Measurements from ENCODE around the gene TNFRSF9. TPM values are rescaled to one million over a fixed set of nuclear protein-coding genes. Genes with fewer than 3 reads are reported as not detected.
"Not testable (repeated sequence)": the region's sequence is repeated elsewhere in the genome, so short reads cannot be mapped to it uniquely, and the experiment has no call there.

TNFRSF9 gene
- total RNA-seq, 3 donors from 2014 or later: 0.59 TPM; not detected in 2

DNA sequence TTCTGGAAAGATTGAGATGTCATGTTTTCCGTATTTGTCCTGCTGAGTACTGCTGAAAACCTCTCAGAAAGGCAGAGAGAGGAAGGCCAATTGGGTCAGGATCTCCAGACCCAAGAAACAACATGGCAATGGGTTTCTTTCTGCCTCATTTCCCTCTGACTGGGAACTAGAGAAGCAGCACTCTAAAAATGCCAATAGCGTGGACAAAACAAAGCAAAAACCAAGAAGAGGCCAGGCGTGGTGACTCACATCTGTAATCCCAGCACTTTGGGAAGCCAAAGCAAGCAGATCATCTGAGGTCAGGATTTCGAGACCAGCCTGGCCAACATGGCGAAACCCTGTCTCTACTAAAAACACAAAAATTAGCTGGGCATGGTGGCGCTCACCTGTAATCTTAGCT lies 18.3 kb downstream of the TNFRSF9 start:
- Histone ChIP-seq H3K27me3 (peaks cover 0 to 9% of the 10 kb centered on the region in 2 donors), H3K27ac (no peak overlapping the region), H3K4me1 (no peaks in the 10 kb centered on the region), H3K4me3 (no peak overlapping the region), H3K36me3 (no peaks in the 10 kb centered on the region), H3K9me3 (no peaks in the 10 kb centered on the region)
- TF ChIP-seq, protein P1, sequence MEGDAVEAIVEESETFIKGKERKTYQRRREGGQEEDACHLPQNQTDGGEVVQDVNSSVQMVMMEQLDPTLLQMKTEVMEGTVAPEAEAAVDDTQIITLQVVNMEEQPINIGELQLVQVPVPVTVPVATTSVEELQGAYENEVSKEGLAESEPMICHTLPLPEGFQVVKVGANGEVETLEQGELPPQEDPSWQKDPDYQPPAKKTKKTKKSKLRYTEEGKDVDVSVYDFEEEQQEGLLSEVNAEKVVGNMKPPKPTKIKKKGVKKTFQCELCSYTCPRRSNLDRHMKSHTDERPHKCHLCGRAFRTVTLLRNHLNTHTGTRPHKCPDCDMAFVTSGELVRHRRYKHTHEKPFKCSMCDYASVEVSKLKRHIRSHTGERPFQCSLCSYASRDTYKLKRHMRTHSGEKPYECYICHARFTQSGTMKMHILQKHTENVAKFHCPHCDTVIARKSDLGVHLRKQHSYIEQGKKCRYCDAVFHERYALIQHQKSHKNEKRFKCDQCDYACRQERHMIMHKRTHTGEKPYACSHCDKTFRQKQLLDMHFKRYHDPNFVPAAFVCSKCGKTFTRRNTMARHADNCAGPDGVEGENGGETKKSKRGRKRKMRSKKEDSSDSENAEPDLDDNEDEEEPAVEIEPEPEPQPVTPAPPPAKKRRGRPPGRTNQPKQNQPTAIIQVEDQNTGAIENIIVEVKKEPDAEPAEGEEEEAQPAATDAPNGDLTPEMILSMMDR (IDR thresholded peaks at IDR 0.05): no peak
- TF ChIP-seq POLR2AphosphoS5 (IDR thresholded peaks at IDR 0.05) (no peak), POLR2A (IDR thresholded peaks at IDR 0.05) (no peak)
- DNase-seq (ENCODE audit: low spot score in 2 of 2): no peak
- intact Hi-C loops (cut with DNase I; ENCODE audit: low total_unique reads): no loop called here

- Histone ChIP-seq H3K4me3 (no peak overlapping the region), H3K36me3 (no peaks in the 10 kb centered on the region), H3K27me3 (peaks cover 0 to 9% of the 10 kb centered on the region in 2 donors), H3K4me1 (no peaks in the 10 kb centered on the region), H3K27ac (no peak overlapping the region), H3K9me3 (no peaks in the 10 kb centered on the region)
- TF ChIP-seq, protein P1 (IDR thresholded peaks at IDR 0.05): no peak
- TF ChIP-seq POLR2A (IDR thresholded peaks at IDR 0.05): no peak
- no peak for TF ChIP-seq POLR2AphosphoS5 (IDR thresholded peaks at IDR 0.05)
- no peak for DNase-seq (ENCODE audit: low spot score in 2 of 2)
- intact Hi-C loops (cut with DNase I; ENCODE audit: low total_unique reads): no loop called here
Measured at GRCh38 chr1:7921796-7922195, 18.8 kb downstream of the TNFRSF9 start.

- DNase-seq (ENCODE audit: low spot score in 2 of 2): no peak
- no peak for TF ChIP-seq POLR2AphosphoS5 (IDR thresholded peaks at IDR 0.05)
- TF ChIP-seq, protein P1 (IDR thresholded peaks at IDR 0.05): no peak
- TF ChIP-seq POLR2A (IDR thresholded peaks at IDR 0.05): no peak
- no peaks in the 10 kb centered on the region for H3K9me3 ChIP-seq
- H3K36me3 ChIP-seq: no peaks in the 10 kb centered on the region
- no peaks in the 10 kb centered on the region for H3K27me3 ChIP-seq
- no peak overlapping the region for H3K27ac ChIP-seq
- H3K4me3 ChIP-seq: no peak overlapping the region
- intact Hi-C loops (cut with DNase I; ENCODE audit: low total_unique reads): no loop called here
- no peaks in the 10 kb centered on the region for H3K4me1 ChIP-seq
Measured at GRCh38 chr1:7919880-7920279, 20.8 kb downstream of the TNFRSF9 start.

- H3K36me3 ChIP-seq; H3K9me3 ChIP-seq; intact Hi-C loops (cut with DNase I; ENCODE audit: low total_unique reads); H3K27me3 ChIP-seq; H3K4me3 ChIP-seq; DNase-seq (ENCODE audit: low spot score in 2 of 2); H3K4me1 ChIP-seq; H3K27ac ChIP-seq: not testable (repeated sequence)
Measured at GRCh38 chr1:7917971-7918370, 22.7 kb downstream of the TNFRSF9 start.

GRCh38 chr1:7916501-7916830 lies 24.2 kb downstream of the TNFRSF9 start:
- no peak overlapping the region for H3K4me3 ChIP-seq
- no peaks in the 10 kb centered on the region for H3K9me3 ChIP-seq
- H3K4me1 ChIP-seq: no peaks in the 10 kb centered on the region
- no peak for DNase-seq (ENCODE audit: low spot score in 2 of 2)
- no peaks in the 10 kb centered on the region for H3K36me3 ChIP-seq
- intact Hi-C loops (cut with DNase I; ENCODE audit: low total_unique reads): no loop called here
- no peak overlapping the region for H3K27ac ChIP-seq
- H3K27me3 ChIP-seq: no peaks in the 10 kb centered on the region
- no peak for TF ChIP-seq POLR2A (IDR thresholded peaks at IDR 0.05)
- TF ChIP-seq, protein P1 (IDR thresholded peaks at IDR 0.05): no peak
- TF ChIP-seq POLR2AphosphoS5 (IDR thresholded peaks at IDR 0.05): no peak

DNA sequence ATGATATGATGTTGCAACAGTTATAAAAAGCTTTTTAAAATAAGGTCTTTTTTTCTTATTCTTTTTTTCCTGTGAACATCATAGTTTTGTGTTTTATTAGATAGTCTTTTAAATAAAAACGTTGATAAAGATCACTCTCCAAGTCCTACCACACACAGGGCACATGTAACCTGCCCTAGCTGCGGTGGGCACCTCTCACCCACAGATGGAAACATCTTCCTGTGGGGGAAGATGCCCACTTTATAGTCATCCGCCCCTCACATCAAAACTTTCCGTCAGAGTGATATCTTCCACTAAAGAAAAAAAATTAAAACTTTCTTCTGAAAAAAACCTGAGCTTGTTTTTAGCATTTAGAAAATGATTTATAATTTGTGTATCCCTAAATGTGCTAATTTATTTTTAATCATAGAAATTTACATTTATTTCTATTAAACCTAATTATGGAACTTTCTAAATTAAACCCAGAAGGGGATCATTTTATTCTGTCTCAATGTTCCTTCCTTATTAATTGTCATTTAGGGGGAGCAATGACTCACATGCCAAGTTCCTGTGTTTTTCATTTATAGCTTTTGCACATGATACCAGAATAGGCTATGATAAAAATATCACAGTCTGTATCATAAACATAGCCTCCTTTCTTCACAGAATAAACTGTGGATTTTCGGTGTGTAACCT lies 24.7 kb downstream of the TNFRSF9 start:
- no peak overlapping the region for H3K4me3 ChIP-seq
- H3K4me1 ChIP-seq: no peaks in the 10 kb centered on the region
- no peak overlapping the region for H3K27ac ChIP-seq
- TF ChIP-seq POLR2A (IDR thresholded peaks at IDR 0.05) (no peak), POLR2AphosphoS5 (IDR thresholded peaks at IDR 0.05) (no peak)
- TF ChIP-seq, protein P1 (IDR thresholded peaks at IDR 0.05): no peak
- H3K36me3 ChIP-seq: no peaks in the 10 kb centered on the region
- no peaks in the 10 kb centered on the region for H3K27me3 ChIP-seq
- no peaks in the 10 kb centered on the region for H3K9me3 ChIP-seq
- intact Hi-C loops (cut with DNase I; ENCODE audit: low total_unique reads): no loop called here
- no peak for DNase-seq (ENCODE audit: low spot score in 2 of 2)

Data from breast epithelium (tissue), 4 donors.